Hematopoietic multipotent progenitor cell treated with erythropoietin and hydrocortisone succinate and interleukin-3 and kit ligand, for 15 days (in vitro differentiated cells): ENCODE data around the gene GPC5.

ENCODE experiments used
- DNase-seq: peaks from one replicate; pipeline ENCODE4 v3.0.0-alpha.2; 2015; ENCODE audit warnings: low spot score

The GPC5 gene

DNA sequence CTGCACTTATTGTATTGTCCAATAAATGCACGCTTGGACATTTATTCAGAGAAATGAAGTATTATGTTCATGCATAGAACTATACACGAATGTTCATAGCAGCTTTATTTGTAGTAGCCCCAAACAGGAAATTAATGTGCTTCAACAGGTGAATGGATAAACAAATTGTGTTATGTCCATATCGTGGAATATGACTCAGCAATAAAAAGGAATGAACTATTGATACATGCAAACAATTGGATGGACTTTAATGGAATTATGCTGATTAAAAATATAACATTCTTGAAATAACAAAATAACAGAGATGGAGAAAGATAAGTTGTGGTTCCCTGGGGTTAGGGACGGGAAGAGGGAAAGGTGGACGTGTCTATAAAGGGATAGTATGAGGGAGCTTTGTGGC lies 65.9 kb downstream of the GPC5 start:
- DNase-seq = no peak

DNA sequence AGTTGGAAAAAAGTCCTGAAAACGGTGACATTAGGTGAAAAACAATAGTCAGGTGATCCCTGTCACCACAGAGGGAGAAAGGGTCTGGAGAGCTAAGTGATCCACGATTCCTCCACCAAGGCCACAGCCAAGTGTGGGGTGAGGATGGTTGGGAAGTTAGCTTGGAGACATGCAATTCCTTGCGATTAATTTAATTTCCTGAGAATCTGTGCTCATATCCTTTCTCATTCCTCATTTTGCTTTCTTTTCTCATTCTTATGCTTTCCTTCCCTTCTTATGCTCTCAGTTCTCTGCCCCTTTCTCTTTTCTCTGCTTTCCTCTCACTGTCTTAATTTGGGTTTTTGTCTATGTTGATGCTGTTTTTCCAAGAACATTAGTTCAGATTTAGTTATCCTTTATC lies 68.8 kb downstream of the GPC5 start:
- DNase-seq = no peak

DNA sequence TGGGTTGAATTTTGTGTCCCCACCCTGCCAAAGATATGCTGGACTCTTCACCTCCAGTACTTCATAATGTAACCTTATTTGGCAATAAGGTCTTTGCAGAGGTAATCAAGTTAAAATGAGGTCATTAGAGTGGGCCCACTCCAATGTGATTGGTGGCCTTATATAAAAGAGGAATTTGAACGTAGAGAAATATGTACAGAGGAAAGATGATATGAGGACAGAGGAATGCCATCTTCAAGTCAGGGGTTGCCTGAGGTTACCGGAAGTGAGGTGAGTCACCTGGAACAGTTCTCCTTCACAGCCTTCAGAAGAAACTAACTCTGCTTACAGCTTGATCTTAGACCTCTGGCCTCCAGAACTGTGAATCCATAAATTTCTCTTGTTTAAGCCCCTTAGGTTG lies 69.9 kb downstream of the GPC5 start:
- DNase-seq = no peak

DNA sequence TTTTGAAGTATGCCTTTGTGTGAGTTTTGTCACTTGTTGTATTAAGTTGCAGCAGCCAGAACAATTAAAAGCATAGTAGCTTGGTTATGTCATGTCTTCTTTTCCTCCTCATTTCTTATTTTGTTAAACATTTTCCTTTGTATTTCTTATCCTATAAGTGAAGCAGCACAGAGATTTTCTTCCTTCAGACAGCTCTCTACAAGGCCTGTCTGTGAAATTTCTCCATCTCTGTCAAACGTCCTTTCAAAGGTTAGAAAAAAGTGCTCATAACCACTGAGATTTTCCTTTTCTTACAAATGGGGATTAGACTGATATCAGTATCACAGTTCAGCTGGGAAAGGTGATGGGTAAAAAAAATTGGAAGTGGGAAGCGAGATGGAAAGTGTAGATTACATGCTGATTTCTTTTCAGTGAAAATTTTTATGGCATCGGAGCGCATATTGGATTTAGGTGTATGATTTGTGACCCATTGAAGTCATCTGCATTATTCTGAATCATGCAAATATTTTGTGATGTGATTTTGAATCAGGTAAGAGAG lies 71.7 kb downstream of the GPC5 start:
- no peak for DNase-seq

DNA sequence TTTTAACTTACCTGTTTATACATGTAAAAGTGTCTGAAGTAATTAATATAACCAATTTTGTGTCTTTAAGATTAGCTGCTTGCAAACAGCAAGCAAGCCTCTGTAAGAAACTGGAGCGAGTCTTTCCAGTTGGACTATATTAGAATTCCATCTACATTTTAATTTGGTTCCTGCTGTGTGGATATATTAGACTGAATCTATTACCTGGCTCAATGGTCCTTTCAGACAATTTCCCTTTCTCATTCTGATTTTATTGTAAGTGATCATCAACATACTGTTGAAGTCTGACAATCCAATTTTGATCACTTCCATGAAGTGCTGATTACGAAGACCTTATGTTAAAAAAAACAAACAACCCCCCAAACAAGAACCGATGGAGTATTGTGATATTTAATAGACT lies 72.3 kb downstream of the GPC5 start:
- DNase-seq = no peak

DNA sequence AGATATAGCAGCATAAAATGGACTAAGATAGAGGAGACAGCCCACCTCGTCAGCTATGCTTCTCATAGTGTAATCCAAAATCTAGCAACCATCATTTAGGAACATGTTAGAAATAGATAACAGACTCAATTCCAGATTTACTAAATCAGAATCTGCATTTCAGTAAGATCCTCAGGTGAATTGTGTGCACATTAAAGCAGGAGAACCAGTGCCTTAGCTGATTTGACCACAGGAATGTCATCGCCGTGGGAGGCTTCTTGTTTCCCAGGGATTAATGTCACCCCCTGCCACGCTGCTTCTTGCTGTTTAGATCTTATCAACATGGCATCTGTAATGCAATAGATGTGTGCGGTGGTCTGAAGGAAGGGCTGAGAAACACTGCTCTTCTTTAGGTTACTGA lies 84.0 kb downstream of the GPC5 start:
- DNase-seq = no peak

DNA sequence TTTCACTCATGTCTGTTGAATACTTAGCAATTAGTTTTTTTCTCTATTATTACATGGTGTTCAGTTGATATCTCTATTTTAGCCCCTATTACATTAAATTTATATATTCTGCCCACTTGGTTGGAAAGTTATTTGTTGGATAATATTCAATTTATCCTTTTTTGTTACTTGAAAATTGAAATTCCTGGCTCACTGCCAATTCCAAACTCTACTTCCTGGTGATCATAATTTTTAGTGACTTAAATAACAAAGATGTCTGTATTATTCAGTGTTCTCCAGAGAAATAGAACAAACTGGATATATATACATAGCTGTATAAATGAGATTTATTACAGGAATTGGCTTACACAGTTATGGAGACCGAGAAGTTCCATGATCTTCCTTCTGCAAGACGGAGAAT lies 93.6 kb downstream of the GPC5 start:
- no peak for DNase-seq

DNA sequence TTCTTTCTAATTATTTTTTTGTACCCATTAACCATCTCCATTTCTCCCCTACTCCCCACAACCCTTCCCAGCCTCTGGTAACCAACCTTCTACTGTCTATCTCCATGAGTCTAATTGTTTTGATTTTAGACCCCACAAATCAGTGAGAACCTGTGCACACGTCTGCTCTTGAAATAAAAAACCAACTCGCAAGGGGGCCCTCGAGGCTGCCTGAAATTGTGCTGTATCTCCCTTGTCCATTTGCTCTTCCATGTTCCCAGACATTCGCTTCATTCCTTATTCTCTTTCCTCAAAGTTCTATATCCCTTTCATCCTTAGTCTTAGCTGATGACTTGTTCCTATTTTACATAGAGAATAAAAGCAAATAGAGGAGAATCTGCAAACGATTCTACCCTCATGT lies 95.0 kb downstream of the GPC5 start:
- no peak for DNase-seq

DNA sequence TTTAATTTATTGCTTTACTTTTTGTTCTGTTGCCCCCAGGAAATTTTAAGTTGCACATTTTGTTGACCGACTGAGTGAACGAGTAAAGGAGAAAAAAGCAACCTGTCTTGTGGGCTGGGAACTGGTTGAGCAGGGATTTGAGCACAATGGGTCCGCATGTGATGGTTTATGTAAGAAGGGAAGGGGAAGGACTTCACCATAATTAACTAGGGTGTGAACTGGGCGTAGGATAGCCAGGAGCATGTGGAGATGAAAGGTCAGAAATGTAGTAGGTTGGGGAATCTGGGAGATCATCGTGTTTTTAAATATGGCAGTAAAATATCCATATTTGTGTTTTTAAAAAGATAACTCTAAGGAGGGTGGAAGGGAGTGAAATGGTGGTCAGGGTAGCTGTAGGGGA lies 99.9 kb downstream of the GPC5 start:
- DNase-seq = no peak

DNA sequence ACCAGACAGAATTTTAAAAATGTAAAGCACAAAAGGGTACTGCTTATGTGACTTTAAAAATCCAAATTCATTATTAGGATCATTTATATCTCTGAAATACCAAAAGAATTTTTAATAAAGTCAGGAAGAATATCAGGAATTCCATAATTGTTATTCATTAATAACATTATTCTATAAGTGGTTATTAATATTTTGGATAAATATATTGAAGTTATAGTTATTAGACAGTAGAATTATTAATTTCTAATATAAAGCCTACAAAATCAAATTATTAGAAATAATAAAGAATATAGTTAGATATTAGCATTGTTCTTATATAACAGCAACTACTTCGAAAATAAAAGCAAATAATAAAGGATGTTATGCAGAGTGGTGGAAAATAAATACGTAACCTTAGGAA lies 105.8 kb downstream of the GPC5 start:
- DNase-seq = no peak

DNA sequence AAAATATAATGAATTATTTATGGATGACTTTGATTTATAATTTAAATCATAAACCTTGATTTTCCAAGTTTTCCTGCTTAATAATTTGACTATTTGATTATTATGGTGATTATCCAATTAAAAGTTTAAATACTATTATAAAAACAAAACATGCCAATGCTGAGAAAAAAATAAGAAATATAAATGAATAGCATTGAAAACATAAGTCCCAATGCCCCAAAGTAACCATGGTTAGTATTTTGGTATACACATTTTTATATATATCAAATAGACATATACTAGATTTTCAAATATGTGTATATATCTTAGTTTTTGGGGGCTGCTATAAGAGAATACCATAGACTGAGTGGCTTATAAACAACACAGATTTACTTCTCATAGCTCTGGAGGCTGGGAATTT lies 108.3 kb downstream of the GPC5 start:
- no peak for DNase-seq

DNA sequence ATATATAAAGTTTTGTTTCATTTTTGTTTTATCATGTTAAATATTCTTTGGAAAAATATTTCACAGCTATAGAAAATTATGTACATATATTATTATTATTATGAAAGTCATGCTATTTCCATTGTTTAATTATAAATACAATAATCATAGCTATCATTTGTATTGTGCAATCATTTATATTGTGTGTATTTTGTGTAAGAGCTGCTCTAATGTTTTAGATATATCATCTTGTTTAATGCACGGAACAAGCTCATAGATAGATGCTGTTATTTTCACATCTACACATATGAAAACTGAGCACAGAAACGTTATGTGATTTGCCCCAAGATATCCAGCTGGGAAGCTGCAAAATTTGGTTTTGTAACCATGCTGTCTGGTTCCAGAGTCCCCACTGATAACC lies 111.6 kb downstream of the GPC5 start:
- no peak for DNase-seq

DNA sequence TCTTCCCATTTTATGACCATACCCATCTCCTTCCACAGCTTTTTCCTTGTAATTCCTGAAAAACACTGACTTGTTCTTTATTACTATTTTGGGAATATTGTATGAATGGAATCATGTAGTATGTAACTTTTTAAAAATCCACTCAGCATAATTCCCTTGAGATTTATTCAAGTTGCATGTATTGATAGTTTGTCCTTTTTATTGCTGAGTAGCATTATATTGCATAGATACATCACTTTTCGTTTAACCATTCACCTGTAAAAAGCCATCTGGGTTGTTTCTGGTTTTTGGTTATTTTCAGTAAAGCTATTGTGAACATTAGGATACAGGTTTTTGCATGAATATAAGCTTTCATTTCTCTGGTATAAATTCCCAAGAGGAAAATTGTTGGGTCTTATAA lies 115.4 kb downstream of the GPC5 start:
- DNase-seq = no peak

DNA sequence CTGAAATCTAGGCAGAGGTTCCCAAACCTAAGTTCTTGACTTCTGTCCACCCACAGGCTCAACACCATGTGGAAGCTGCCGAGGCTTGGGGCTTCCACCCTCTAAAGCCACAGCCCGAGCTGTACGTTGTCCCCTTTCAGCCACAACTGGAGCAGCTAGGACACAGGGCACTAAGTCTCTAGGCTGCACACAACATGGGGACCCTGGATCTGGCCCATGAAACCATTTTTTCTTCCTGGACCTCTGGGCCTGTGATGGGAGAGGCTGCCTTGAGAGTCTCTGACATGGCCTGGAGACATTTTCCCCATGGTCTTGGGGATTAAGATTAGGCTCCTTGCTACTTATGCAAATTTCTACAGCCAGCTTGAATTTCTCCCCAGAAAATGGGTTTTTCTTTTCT lies 118.4 kb downstream of the GPC5 start:
- no peak for DNase-seq

DNA sequence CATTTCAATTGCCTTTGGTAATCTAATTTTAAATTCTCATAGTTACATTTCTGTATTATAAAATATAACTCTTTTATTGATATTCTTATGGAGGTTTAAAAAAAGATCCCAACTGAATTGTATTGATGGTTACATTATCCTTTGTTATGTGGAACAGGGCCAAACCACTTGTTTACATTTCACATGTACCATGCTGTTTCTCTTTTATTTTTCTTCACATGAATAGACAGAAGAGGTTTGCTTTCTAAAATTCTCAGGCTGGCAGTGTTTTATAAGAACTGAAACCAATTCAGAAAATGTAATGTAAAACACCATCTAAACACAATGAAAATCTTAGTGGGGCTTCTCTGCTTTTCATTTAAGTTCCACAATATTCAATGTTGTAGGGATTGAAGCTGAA lies 122.5 kb downstream of the GPC5 start:
- DNase-seq = no peak

DNA sequence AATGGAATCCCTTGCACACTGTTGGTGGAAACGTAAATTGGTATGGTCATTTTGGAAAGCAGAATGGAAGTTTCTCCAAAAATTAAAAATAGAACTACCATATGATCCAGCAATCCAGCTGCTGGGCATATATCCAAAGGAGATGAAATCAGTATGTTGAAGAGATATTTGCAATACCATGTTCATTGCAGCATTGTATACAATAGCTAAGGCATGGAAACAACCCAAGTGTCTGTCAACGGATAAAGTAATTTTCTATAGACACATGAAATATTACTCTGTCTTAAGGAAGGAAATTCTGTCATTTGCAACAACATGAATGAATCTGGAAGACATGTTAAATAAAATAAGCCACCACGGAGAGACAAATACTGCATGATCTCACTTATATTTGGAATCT lies 124.7 kb downstream of the GPC5 start:
- no peak for DNase-seq

DNA sequence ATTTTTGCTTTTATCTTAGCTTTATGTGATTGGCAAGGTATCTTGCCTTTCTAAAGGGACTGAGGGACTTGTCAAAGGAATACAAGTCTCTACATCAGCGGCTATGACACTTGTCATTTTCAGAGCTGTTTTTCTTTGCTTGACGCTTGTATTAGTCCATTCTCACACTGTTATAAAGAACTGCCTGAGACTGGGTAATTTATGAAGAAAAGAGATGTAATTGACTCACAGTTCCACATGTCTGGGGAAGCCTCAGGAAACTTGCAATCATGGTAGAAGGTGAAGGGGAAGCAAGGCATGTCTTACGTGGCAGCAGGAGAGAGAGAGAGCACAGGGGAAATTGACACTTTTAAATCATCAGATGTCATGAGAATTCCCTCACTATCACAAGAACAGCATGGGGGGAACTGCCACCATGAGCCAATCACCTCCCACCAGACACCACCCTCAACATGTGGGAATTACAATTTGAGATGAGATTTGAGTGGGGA lies 128.2 kb downstream of the GPC5 start:
- DNase-seq = no peak

DNA sequence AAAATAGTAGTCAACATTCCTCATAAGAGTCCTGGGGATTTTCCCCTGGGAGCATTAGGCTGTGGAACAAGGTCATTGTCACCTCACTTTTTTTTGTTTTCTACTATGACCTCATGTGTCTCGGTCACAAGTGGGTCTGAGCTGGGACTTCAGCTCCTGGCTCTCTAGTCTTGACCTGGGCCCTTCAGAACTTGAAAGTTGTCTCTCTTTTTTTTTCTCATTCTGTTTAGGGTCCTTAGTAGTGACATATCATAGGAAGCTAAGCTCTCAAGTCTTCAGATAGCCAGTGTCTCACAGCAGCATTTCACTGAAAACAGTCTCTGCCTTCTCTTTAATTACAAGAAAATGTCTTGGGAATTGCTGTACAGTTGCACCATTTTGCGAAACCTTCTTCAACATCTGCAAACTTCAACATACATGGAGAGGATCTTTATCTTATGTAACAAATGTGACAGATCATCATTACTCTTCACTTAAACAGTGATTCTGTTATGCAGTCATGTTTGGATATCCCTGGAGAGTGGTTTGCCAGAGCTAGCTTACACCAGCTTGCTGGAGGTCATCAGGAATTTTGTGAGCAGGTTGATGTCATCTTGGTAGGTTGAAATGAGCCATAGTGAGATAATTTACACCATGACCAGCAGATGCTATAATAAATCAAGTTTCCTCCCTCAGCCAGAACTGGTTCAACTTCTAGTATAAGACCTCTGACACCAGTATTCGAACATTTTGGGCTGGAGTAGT lies 131.5 kb downstream of the GPC5 start:
- no peak for DNase-seq

DNA sequence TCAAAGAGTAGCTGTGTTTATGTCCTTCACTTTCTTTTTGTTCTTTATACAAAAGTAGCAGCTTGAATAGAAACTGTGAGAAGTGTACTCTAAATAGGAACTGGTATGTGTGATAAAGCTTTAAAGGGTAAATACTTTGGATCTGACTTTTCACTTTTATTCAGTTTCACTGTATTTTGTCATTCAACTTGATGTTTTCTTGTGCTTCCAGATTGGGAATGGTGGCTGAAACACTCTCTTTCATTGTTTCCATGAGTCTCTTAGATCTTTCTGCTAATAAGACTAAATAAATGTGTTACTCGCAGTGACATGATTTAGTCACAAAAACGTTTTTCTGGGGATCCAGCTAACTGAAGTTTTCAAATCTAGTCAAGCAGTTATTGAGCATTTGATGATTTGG lies 133.2 kb downstream of the GPC5 start:
- no peak for DNase-seq

DNA sequence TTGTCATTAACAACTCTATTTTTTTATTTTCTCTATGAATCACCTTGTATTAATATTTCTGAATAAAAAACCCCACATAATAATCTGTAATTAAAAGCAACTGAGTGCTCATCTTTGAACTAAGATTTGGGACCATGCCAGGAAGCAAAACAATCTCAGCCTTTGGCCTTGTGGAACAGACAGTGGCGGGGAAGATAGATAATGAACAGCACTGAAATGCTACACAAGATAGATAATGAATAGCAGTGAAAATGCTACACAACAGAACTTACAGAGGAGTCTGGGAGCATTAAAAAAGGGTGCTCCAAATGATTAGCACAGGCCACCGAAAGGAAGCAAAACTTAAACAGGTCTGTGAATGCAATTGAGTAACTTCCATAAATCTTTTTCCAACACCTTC lies 134.9 kb downstream of the GPC5 start:
- no peak for DNase-seq

DNA sequence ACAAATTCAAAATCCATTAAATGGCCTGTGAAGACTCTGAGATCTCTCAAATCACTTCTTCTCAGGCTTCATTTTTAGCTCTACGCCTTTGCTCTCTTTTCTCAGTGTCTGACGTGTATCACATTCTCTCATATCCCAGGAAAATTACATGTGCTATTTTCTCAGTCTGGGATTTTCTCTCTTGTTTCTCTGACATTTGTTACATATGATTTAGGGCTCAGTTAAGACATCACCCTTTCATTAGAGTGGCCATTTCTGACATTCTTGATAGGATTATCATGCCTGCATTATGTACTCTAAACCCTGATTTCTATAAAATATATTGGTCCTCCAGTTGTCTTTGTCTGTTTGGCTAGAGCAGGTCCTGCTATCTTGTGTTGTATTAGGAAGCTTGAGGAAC lies 136.6 kb downstream of the GPC5 start:
- no peak for DNase-seq

DNA sequence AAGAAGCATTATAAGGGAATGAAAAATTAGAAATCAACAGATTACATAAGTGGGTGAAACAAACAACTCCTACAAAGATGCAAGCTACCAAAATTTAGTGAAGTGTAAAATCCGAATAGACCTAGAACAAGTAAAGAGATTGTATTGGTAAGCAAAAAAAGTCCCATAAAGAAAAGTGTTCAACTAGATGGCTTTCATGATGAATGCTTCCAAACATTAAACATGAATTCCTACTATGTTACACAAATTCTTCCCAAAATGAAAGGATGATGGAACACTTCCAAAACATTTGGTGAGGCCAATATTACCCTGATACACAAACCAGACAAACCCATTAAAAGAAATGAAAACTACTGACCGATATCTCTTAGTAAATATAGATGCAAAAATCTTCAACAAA lies 139.0 kb downstream of the GPC5 start:
- DNase-seq = no peak

DNA sequence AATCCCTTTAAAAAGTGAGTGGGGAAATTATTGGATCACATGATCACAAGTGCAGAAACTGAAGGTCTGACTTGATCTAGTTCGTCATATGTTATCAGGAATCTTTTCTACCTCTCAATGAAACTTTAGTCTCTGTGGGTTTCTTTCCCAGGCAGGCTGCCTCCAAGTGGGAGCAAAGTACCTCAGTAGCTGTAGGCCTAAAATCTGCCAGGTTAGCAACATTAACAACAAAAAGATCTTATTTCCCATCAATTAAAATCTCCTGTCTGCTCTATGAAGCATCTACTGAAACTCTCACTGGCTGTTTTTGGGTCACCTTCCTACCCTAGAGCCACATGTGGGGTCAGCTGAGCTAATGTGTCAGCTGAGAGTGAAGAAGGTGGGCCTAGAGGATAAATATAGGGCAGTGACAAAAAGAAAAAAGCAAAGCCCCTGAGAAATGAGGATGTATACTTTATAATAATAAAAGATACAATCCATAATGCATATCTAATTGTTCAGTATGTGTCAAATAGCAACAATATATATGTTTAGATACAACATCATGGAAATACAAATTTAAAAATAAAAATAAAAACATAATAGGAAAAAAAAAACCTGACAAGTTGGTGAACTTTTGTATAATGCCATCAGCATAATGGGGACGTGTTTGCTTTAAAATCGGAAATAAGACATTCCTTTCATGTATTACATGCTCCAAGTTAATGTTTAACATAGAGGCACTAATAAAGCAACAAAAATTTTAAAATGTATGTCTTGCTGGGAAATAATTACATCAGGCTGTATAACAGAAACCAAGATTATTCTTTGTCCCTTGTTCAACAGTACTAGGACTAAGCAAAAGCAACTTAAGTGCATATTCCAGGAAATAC lies 141.1 kb downstream of the GPC5 start:
- no peak for DNase-seq
